SHP77 treated with DMSO at 0.1 percent for 48 hours (cell line): ENCODE data around the gene UFM1.
A peak's percentile ranks its signal among the peaks of the same experiment; 100 is the strongest.
"Not testable (repeated sequence)": the region's sequence is repeated elsewhere in the genome, so short reads cannot be mapped to it uniquely, and the experiment has no call there.

Experiments used
- DNase-seq: peaks from one replicate; lab custom pipeline; 2025; lab: John Stamatoyannopoulos, UW

Gene UFM1

GRCh38 chr13:38349390-38350113 lies at the start of gene UFM1:
Gene UFM1, plus strand, starts transcription at chr13:38349851. Its CDS starts 69 bp downstream, at chr13:38349920.
- DNase-seq = peak; percentile 95

- DNase-seq = no peak
Observed at GRCh38 chr13:38301236-38301635, 48.4 kb upstream of the UFM1 start.

- DNase-seq = no peak
Observed at GRCh38 chr13:38303816-38304320, 45.8 kb upstream of the UFM1 start.

GRCh38 chr13:38308736-38309135 lies 40.9 kb upstream of the UFM1 start:
- DNase-seq = no peak

GRCh38 chr13:38309397-38309796 lies 40.3 kb upstream of the UFM1 start:
- DNase-seq = no peak

- DNase-seq = not testable (repeated sequence)
Observed at GRCh38 chr13:38311175-38311574, 38.5 kb upstream of the UFM1 start.

GRCh38 chr13:38316129-38316528 lies 33.5 kb upstream of the UFM1 start:
- no peak for DNase-seq

- DNase-seq = no peak
Observed at GRCh38 chr13:38321654-38322053, 28.0 kb upstream of the UFM1 start.

GRCh38 chr13:38325426-38325825 lies 24.2 kb upstream of the UFM1 start:
- DNase-seq = no peak

- no peak for DNase-seq
Observed at GRCh38 chr13:38328699-38329098, 21.0 kb upstream of the UFM1 start.

GRCh38 chr13:38334845-38335244 lies 14.8 kb upstream of the UFM1 start:
- DNase-seq = no peak

GRCh38 chr13:38338089-38338488 lies 11.6 kb upstream of the UFM1 start:
- no peak for DNase-seq

GRCh38 chr13:38340624-38341023 lies 9.0 kb upstream of the UFM1 start:
- DNase-seq = no peak

GRCh38 chr13:38341149-38341692 lies 8.4 kb upstream of the UFM1 start:
- no peak for DNase-seq

- DNase-seq = peak; percentile 12
Observed at GRCh38 chr13:38346764-38347163, 2.9 kb upstream of the UFM1 start.

- no peak for DNase-seq
Observed at GRCh38 chr13:38348861-38349389, 726 bp upstream of the UFM1 start.

- DNase-seq = peak; percentile 33
Observed at GRCh38 chr13:38350114-38350617, 515 bp downstream of the UFM1 start.

GRCh38 chr13:38355595-38356119 lies 6.0 kb downstream of the UFM1 start:
- no peak for DNase-seq

GRCh38 chr13:38358684-38359083 lies 9.0 kb downstream of the UFM1 start:
- DNase-seq = no peak

GRCh38 chr13:38361542-38362262 lies 12.1 kb downstream of the UFM1 start:
- DNase-seq = no peak

- no peak for DNase-seq
Observed at GRCh38 chr13:38363219-38363618, 13.6 kb downstream of the UFM1 start.

- not testable (repeated sequence) for DNase-seq
Observed at GRCh38 chr13:38363746-38364145, 14.1 kb downstream of the UFM1 start.
